Activated CD8-positive, alpha-beta memory T cell treated with anti-CD3 and anti-CD28 coated beads, Interleukin-2, amount 50 U/mL, for 4 hours (primary cell): ENCODE data around the gene KRT77.
"Not testable (repeated sequence)": the region's sequence is repeated elsewhere in the genome, so short reads cannot be mapped to it uniquely, and the experiment has no call there.

Experiments used
- DNase-seq: peaks from one replicate; pipeline ENCODE4 v3.0.0-alpha.2; 2020

Gene KRT77

GRCh38 chr12:52673713-52674432 lies 29.5 kb downstream of the KRT77 start:
- DNase-seq: no peak

- no peak for DNase-seq
Measured at GRCh38 chr12:52673217-52673616, 30.1 kb downstream of the KRT77 start.

GRCh38 chr12:52672321-52672933 lies 30.9 kb downstream of the KRT77 start:
- no peak for DNase-seq

GRCh38 chr12:52670961-52671360 lies 32.4 kb downstream of the KRT77 start:
- DNase-seq: no peak

- DNase-seq: no peak
Measured at GRCh38 chr12:52670506-52670905, 32.8 kb downstream of the KRT77 start.

- DNase-seq: not testable (repeated sequence)
Measured at GRCh38 chr12:52669941-52670340, 33.4 kb downstream of the KRT77 start.

GRCh38 chr12:52669426-52669825 lies 33.9 kb downstream of the KRT77 start:
- no peak for DNase-seq

- DNase-seq: no peak
Measured at GRCh38 chr12:52667931-52668330, 35.4 kb downstream of the KRT77 start.

- DNase-seq: no peak
Measured at GRCh38 chr12:52667509-52667908, 35.8 kb downstream of the KRT77 start.

GRCh38 chr12:52666471-52666870 lies 36.9 kb downstream of the KRT77 start:
- DNase-seq: no peak

- no peak for DNase-seq
Measured at GRCh38 chr12:52663420-52663819, 39.9 kb downstream of the KRT77 start.

- DNase-seq: no peak
Measured at GRCh38 chr12:52662918-52663229, 40.5 kb downstream of the KRT77 start.

GRCh38 chr12:52662093-52662917 lies 41.0 kb downstream of the KRT77 start:
- no peak for DNase-seq

GRCh38 chr12:52661668-52662067 lies 41.7 kb downstream of the KRT77 start:
- no peak for DNase-seq

GRCh38 chr12:52660934-52661499 lies 42.3 kb downstream of the KRT77 start:
- no peak for DNase-seq

GRCh38 chr12:52659951-52660350 lies 43.4 kb downstream of the KRT77 start:
- no peak for DNase-seq

- DNase-seq: no peak
Measured at GRCh38 chr12:52659395-52659794, 43.9 kb downstream of the KRT77 start.

- DNase-seq: no peak
Measured at GRCh38 chr12:52658196-52658595, 45.1 kb downstream of the KRT77 start.

- no peak for DNase-seq
Measured at GRCh38 chr12:52657250-52657902, 45.9 kb downstream of the KRT77 start.

- DNase-seq: no peak
Measured at GRCh38 chr12:52656616-52657015, 46.7 kb downstream of the KRT77 start.

- no peak for DNase-seq
Measured at GRCh38 chr12:52655720-52656124, 47.6 kb downstream of the KRT77 start.

- DNase-seq: no peak
Measured at GRCh38 chr12:52655251-52655650, 48.1 kb downstream of the KRT77 start.

GRCh38 chr12:52651726-52652261 lies 51.5 kb downstream of the KRT77 start, which contains the start of gene KRT2:
Gene KRT2 (minus strand): TSS chr12:52652211. CDS start chr12:52652142, 69 bp downstream.
- DNase-seq: no peak
